Breast epithelium (tissue), 4 donors: ENCODE measurements around the gene ZNF708. TPM values are rescaled to one million over a fixed set of nuclear protein-coding genes. Genes with fewer than 3 reads are reported as not detected.
"Not testable (repeated sequence)": the region's sequence is repeated elsewhere in the genome, so short reads cannot be mapped to it uniquely, and the experiment has no call there.

Source experiments
- DNase-seq, 2 donors: peaks; one replicate each; pipeline ENCODE4 v3.0.0-alpha.2; 2019; ENCODE audit warnings: low spot score in 2 of 2
- H3K27ac ChIP-seq, 2 donors: fragments of 200-600 bp; sonication (generic) in 1 of 2; one replicate each; pipeline ENCODE4 v1.5.1; 2016 to 2019; ENCODE audit warnings: mild to moderate bottlenecking in 1 of 2
- H3K27me3 ChIP-seq, 2 donors: fragments of 200-600 bp; sonication (generic) in 1 of 2; one replicate each; pipeline versions ENCODE4 v1.5.1 to v1.6.0; 2017 to 2019; ENCODE audit warnings: control low read depth in 1 of 2, mild to moderate bottlenecking in 1 of 2
- H3K36me3 ChIP-seq: fragments of 200-600 bp; one replicate; pipeline ENCODE4 v1.5.1; 2019
- H3K4me1 ChIP-seq, 2 donors: fragments of 200-600 bp; sonication (generic); one replicate each; pipeline ENCODE4 v1.5.1; 2016 to 2019; ENCODE audit warnings: control low read depth in 1 of 2
- H3K4me3 ChIP-seq, 3 donors: fragments of 200-600 bp; sonication (generic); 1 replicate in 2 of 3; 2 replicates in 1 of 3; pipeline ENCODE4 v1.5.1; 2016 to 2019; ENCODE audit warnings: mild to moderate bottlenecking in 3 of 3, moderate library complexity in 2 of 3
- H3K9me3 ChIP-seq, 2 donors: fragments of 200-600 bp; sonication (generic) in 1 of 2; one replicate each; pipeline ENCODE4 v1.5.1; 2016 to 2019; ENCODE audit warnings: control low read depth in 1 of 2
- CTCF ChIP-seq, 3 donors: fragments of 450-650 bp; IDR thresholded peaks; one replicate each; pipeline ENCODE4 v1.5.1; 2016 to 2017; ENCODE audit warnings: antibody characterized with exemption in 3 of 3, mild to moderate bottlenecking in 3 of 3, moderate library complexity in 3 of 3
- POLR2A ChIP-seq: fragments of 450-650 bp; IDR thresholded peaks from one replicate; pipeline ENCODE4 v1.6.1; 2016; ENCODE audit warnings: antibody characterized with exemption, mild to moderate bottlenecking, moderate library complexity
- POLR2AphosphoS5 ChIP-seq, 3 donors: sonication (generic); formaldehyde crosslinking; IDR thresholded peaks; one replicate each; pipeline ENCODE4 v1.6.1; 2017; ENCODE audit warnings: antibody characterized with exemption in 3 of 3
- intact Hi-C: fragments of 100-400 bp; cut with DNase I; formaldehyde crosslinking; loops from one replicate; pipeline ENCODE4 v1.15.1; 2023; ENCODE audit warnings: low total_unique reads
- total RNA-seq, 3 donors: library from RNA; depleted of rRNA; stranded (reverse); fragments of >200 nt; gene quantifications; one replicate each; pipeline ENCODE4 v1.1.0, GENCODE V29; 2016

Gene ZNF708
- total RNA-seq, 3 donors from 2014 or later: 13.1 to 29.6 (median 22.6) TPM

DNA sequence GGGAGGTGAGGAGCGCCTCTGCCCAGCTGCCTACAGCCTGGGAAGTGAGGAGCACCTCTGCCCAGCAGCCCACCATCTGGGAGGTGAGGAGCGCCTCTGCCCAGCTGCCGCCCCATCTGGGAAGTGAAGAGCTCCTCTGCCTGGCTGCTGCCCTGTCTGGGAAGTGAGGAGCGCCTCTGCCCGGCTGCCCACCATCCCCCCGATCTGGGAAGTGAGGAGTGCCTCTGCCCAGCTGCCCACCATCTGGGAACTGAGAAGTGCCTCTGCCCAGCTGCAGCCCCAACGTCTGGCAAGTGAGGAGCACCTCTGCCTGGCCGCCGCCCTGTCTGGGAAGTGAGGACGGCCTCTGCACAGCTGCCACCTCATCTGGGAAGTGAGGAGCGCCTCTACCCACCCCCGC is 64.3 kb downstream of the ZNF708 start:
- H3K27me3 ChIP-seq: no peaks in the 10 kb centered on the region
- no peak for DNase-seq
- H3K4me3 ChIP-seq: no peak overlapping the region
- intact Hi-C loops: no loop called here
- no peak overlapping the region for H3K27ac ChIP-seq
- H3K36me3 ChIP-seq: no peaks in the 10 kb centered on the region
- no peaks in the 10 kb centered on the region for H3K4me1 ChIP-seq
- peaks cover 13 to 27% of the 10 kb centered on the region in 2 donors for H3K9me3 ChIP-seq
- TF ChIP-seq POLR2A (no peak), POLR2AphosphoS5 (IDR thresholded peaks at IDR 0.05) (no peak), CTCF (IDR thresholded peaks at IDR 0.05) (no peak)

GRCh38 chr19:21264416-21264815 is 64.8 kb downstream of the ZNF708 start:
- no peak for TF ChIP-seq CTCF (IDR thresholded peaks at IDR 0.05)
- TF ChIP-seq POLR2A: no peak
- TF ChIP-seq POLR2AphosphoS5 (IDR thresholded peaks at IDR 0.05): no peak
- H3K9me3 ChIP-seq: peaks cover 15 to 30% of the 10 kb centered on the region in 2 donors
- no peaks in the 10 kb centered on the region for H3K36me3 ChIP-seq
- H3K4me3 ChIP-seq: no peak overlapping the region
- no peaks in the 10 kb centered on the region for H3K27me3 ChIP-seq
- no peaks in the 10 kb centered on the region for H3K4me1 ChIP-seq
- intact Hi-C loops: no loop called here
- no peak overlapping the region for H3K27ac ChIP-seq
- DNase-seq: no peak

GRCh38 chr19:21260848-21261381 is 68.3 kb downstream of the ZNF708 start:
- not testable (repeated sequence) for H3K4me3 ChIP-seq, H3K4me1 ChIP-seq, DNase-seq, H3K36me3 ChIP-seq, H3K27me3 ChIP-seq, H3K27ac ChIP-seq
- peaks cover 15 to 28% of the 10 kb centered on the region in 2 donors for H3K9me3 ChIP-seq
- intact Hi-C loops: loop anchor here (1.0 kb wide), 1 partner anchor 14 kb away; no protein-coding TSS in a partner anchor

GRCh38 chr19:21260164-21260847 is 68.9 kb downstream of the ZNF708 start:
- no peak for DNase-seq
- Histone ChIP-seq H3K4me3 (no peak overlapping the region), H3K9me3 (peaks cover 15 to 28% of the 10 kb centered on the region in 2 donors), H3K27ac (no peak overlapping the region), H3K27me3 (no peaks in the 10 kb centered on the region), H3K36me3 (no peaks in the 10 kb centered on the region), H3K4me1 (no peaks in the 10 kb centered on the region)
- TF ChIP-seq POLR2AphosphoS5 (IDR thresholded peaks at IDR 0.05) (no peak), CTCF (IDR thresholded peaks at IDR 0.05) (no peak)
- intact Hi-C loops: loop anchor here (1.0 kb wide), 1 partner anchor 15 kb away; no protein-coding TSS in a partner anchor

- H3K27ac ChIP-seq, H3K36me3 ChIP-seq, DNase-seq, H3K4me3 ChIP-seq, H3K27me3 ChIP-seq, H3K4me1 ChIP-seq: not testable (repeated sequence)
- H3K9me3 ChIP-seq: peaks cover 15 to 22% of the 10 kb centered on the region in 2 donors
- intact Hi-C loops: loop anchor here (1.0 kb wide), 1 partner anchor 16 kb away; no protein-coding TSS in a partner anchor
Observed at GRCh38 chr19:21259421-21260124, 69.6 kb downstream of the ZNF708 start.

DNA sequence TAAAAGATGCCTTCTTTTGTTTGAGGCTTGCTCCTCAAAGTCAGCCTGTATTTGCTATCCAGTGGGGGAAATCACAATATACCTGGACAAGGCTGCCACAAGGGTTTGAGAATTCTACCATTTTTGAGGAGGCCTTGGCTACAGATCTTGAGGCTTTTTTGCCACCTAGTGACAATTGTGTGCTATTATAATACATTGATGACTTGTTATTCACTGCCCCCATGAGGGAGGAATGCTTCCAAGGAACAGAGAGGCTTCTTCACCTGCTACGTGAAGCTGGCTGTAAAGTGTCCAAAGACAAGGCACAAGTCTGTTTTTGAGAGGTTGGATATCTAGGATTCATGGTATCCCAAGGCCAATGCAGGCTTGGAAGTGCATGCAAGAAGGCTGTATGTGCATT is 72.5 kb downstream of the ZNF708 start:
- Histone ChIP-seq H3K27me3 (no peaks in the 10 kb centered on the region), H3K4me1 (no peaks in the 10 kb centered on the region), H3K9me3 (peaks cover 15 to 21% of the 10 kb centered on the region in 2 donors), H3K27ac (no peak overlapping the region), H3K36me3 (no peaks in the 10 kb centered on the region), H3K4me3 (no peak overlapping the region)
- intact Hi-C loops: no loop called here
- no peak for TF ChIP-seq POLR2A
- no peak for TF ChIP-seq POLR2AphosphoS5 (IDR thresholded peaks at IDR 0.05)
- TF ChIP-seq CTCF (IDR thresholded peaks at IDR 0.05): peak in 2 of 3 donors; percentile 22 to 38
- no peak for DNase-seq
